Measurements from ENCODE around the gene OR6M1. TPM values are rescaled to one million over a fixed set of nuclear protein-coding genes. Genes with fewer than 3 reads are reported as not detected.

The OR6M1 gene
- total RNA-seq, 1 experiment from 2014 or later, result not detected

DNA sequence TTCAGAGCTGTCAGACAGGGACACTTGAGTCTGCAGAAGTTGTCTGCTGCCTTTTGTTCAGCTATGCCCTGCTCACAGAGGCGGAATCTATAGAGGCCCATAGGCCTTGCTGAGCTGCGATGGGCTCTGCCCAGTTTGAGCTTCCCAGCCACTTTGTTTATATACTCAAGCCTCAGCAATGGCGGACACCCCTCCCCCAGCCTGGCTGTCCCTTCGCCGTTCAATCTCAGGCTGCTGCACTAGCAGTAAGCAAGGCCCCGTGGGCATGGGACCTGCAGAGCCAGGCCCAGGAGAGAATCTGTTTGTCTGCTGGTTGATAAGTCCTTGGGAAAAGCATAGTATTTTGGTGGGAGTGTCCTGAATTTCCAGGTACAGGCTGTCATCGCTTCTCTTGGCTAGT lies 23.6 kb upstream of the OR6M1 start:
- in situ Hi-C loops (cut with HindIII; ENCODE audit: low pct_unique_long_range_greater_than_20kb, low sequenced_read_pairs) (no loop called here), intact Hi-C loops (cut with micrococcal nuclease; ENCODE audit: unreplicated experiment) (no loop called here)
- ATAC-seq, result no peak
- no peaks in the 10 kb centered on the region for H3K27me3 ChIP-seq (ENCODE audit: control insufficient read depth, insufficient read depth, low read length)
- no peaks in the 10 kb centered on the region for H3K4me1 ChIP-seq (ENCODE audit: control insufficient read depth, insufficient read depth, low read length)
- no peak for TF ChIP-seq POLR2AphosphoS5 (IDR thresholded peaks at IDR 0.05; ENCODE audit: low read depth, low read length)
- no peaks in the 10 kb centered on the region for H3K9me3 ChIP-seq (ENCODE audit: control insufficient read depth, insufficient read depth, low read depth, low read length)
- no peaks in the 10 kb centered on the region for H3K36me3 ChIP-seq (ENCODE audit: control insufficient read depth, insufficient read depth, low read length)
- no TSS peak for BruUV-seq (replicated peaks)
- ChIA-PET CTCF (no interaction called here), POLR2A (no interaction called here)
- no peak overlapping the region for H3K27ac ChIP-seq (ENCODE audit: low read length)
- no peak overlapping the region for H3K4me3 ChIP-seq (ENCODE audit: low read depth in 2 of 2, low read length in 2 of 2)
- no peak for DNase-seq (ENCODE audit: low read depth, low spot score)

- Histone ChIP-seq H3K36me3 (ENCODE audit: control insufficient read depth, insufficient read depth, low read length) (no peaks in the 10 kb centered on the region), H3K27ac (ENCODE audit: low read length) (no peak overlapping the region), H3K4me1 (ENCODE audit: control insufficient read depth, insufficient read depth, low read length) (no peaks in the 10 kb centered on the region), H3K4me3 (ENCODE audit: low read depth in 2 of 2, low read length in 2 of 2) (no peak overlapping the region), H3K9me3 (ENCODE audit: control insufficient read depth, insufficient read depth, low read depth, low read length) (no peaks in the 10 kb centered on the region), H3K27me3 (ENCODE audit: control insufficient read depth, insufficient read depth, low read length) (no peaks in the 10 kb centered on the region)
- ChIA-PET POLR2A (no interaction called here), CTCF (no interaction called here)
- ATAC-seq, result no peak
- intact Hi-C loops (cut with micrococcal nuclease; ENCODE audit: unreplicated experiment), result no loop called here
- BruUV-seq (replicated peaks), result no TSS peak
- DNase-seq (ENCODE audit: low read depth, low spot score), result no peak
- TF ChIP-seq, protein P1, sequence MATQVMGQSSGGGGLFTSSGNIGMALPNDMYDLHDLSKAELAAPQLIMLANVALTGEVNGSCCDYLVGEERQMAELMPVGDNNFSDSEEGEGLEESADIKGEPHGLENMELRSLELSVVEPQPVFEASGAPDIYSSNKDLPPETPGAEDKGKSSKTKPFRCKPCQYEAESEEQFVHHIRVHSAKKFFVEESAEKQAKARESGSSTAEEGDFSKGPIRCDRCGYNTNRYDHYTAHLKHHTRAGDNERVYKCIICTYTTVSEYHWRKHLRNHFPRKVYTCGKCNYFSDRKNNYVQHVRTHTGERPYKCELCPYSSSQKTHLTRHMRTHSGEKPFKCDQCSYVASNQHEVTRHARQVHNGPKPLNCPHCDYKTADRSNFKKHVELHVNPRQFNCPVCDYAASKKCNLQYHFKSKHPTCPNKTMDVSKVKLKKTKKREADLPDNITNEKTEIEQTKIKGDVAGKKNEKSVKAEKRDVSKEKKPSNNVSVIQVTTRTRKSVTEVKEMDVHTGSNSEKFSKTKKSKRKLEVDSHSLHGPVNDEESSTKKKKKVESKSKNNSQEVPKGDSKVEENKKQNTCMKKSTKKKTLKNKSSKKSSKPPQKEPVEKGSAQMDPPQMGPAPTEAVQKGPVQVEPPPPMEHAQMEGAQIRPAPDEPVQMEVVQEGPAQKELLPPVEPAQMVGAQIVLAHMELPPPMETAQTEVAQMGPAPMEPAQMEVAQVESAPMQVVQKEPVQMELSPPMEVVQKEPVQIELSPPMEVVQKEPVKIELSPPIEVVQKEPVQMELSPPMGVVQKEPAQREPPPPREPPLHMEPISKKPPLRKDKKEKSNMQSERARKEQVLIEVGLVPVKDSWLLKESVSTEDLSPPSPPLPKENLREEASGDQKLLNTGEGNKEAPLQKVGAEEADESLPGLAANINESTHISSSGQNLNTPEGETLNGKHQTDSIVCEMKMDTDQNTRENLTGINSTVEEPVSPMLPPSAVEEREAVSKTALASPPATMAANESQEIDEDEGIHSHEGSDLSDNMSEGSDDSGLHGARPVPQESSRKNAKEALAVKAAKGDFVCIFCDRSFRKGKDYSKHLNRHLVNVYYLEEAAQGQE (IDR thresholded peaks at IDR 0.05; ENCODE audit: insufficient read depth in 1 of 2, low read depth in 2 of 2, low read length in 1 of 2), result no peak
- TF ChIP-seq CTCF (IDR thresholded peaks at IDR 0.05) (no peak), TCF7L2 (IDR thresholded peaks at IDR 0.05; ENCODE audit: low read depth, low read length) (no peak), POLR2AphosphoS5 (IDR thresholded peaks at IDR 0.05; ENCODE audit: low read depth, low read length) (no peak), SIN3A (IDR thresholded peaks at IDR 0.05; ENCODE audit: borderline replicate concordance, insufficient read depth, low read depth, low read length) (no peak)
- in situ Hi-C loops (cut with HindIII; ENCODE audit: low pct_unique_long_range_greater_than_20kb, low sequenced_read_pairs), result no loop called here
These were observed 16.4 kb upstream of the OR6M1 start for GRCh38 chr11:123822599-123822998.

- DNase-seq (ENCODE audit: low read depth, low spot score), result no peak
- H3K36me3 ChIP-seq (ENCODE audit: control insufficient read depth, insufficient read depth, low read length), result no peaks in the 10 kb centered on the region
- POLR2A ChIA-PET, result no interaction called here
- no TSS peak for BruUV-seq (replicated peaks)
- CTCF ChIA-PET, result no interaction called here
- no peaks in the 10 kb centered on the region for H3K4me1 ChIP-seq (ENCODE audit: control insufficient read depth, insufficient read depth, low read length)
- TF ChIP-seq CTCF (IDR thresholded peaks at IDR 0.05) (no peak), SIN3A (IDR thresholded peaks at IDR 0.05; ENCODE audit: borderline replicate concordance, insufficient read depth, low read depth, low read length) (no peak), TCF7L2 (IDR thresholded peaks at IDR 0.05; ENCODE audit: low read depth, low read length) (no peak), POLR2AphosphoS5 (IDR thresholded peaks at IDR 0.05; ENCODE audit: low read depth, low read length) (no peak)
- TF ChIP-seq, protein P1 (IDR thresholded peaks at IDR 0.05; ENCODE audit: insufficient read depth in 1 of 2, low read depth in 2 of 2, low read length in 1 of 2), result no peak
- intact Hi-C loops (cut with micrococcal nuclease; ENCODE audit: unreplicated experiment) (no loop called here), in situ Hi-C loops (cut with HindIII; ENCODE audit: low pct_unique_long_range_greater_than_20kb, low sequenced_read_pairs) (no loop called here)
- H3K27ac ChIP-seq (ENCODE audit: low read length), result no peak overlapping the region
- ATAC-seq, result no peak
- H3K27me3 ChIP-seq (ENCODE audit: control insufficient read depth, insufficient read depth, low read length), result no peaks in the 10 kb centered on the region
- no peak overlapping the region for H3K4me3 ChIP-seq (ENCODE audit: low read depth in 2 of 2, low read length in 2 of 2)
- H3K9me3 ChIP-seq (ENCODE audit: control insufficient read depth, insufficient read depth, low read depth, low read length), result no peaks in the 10 kb centered on the region
These were observed 15.9 kb upstream of the OR6M1 start for GRCh38 chr11:123822032-123822431.
